ENCODE results near the gene APCS. TPM values are rescaled to one million over a fixed set of nuclear protein-coding genes. Genes with fewer than 3 reads are reported as not detected.

The APCS gene
- total and polyA plus RNA-seq, 2 of the 13 experiments (the other 11 are each of a cell fraction or from before 2014, with no cell fraction given): not detected

GRCh38 chr1:159612211-159612885 lies 24.7 kb downstream of the APCS start (continued):
- TF ChIP-seq, protein P1, sequence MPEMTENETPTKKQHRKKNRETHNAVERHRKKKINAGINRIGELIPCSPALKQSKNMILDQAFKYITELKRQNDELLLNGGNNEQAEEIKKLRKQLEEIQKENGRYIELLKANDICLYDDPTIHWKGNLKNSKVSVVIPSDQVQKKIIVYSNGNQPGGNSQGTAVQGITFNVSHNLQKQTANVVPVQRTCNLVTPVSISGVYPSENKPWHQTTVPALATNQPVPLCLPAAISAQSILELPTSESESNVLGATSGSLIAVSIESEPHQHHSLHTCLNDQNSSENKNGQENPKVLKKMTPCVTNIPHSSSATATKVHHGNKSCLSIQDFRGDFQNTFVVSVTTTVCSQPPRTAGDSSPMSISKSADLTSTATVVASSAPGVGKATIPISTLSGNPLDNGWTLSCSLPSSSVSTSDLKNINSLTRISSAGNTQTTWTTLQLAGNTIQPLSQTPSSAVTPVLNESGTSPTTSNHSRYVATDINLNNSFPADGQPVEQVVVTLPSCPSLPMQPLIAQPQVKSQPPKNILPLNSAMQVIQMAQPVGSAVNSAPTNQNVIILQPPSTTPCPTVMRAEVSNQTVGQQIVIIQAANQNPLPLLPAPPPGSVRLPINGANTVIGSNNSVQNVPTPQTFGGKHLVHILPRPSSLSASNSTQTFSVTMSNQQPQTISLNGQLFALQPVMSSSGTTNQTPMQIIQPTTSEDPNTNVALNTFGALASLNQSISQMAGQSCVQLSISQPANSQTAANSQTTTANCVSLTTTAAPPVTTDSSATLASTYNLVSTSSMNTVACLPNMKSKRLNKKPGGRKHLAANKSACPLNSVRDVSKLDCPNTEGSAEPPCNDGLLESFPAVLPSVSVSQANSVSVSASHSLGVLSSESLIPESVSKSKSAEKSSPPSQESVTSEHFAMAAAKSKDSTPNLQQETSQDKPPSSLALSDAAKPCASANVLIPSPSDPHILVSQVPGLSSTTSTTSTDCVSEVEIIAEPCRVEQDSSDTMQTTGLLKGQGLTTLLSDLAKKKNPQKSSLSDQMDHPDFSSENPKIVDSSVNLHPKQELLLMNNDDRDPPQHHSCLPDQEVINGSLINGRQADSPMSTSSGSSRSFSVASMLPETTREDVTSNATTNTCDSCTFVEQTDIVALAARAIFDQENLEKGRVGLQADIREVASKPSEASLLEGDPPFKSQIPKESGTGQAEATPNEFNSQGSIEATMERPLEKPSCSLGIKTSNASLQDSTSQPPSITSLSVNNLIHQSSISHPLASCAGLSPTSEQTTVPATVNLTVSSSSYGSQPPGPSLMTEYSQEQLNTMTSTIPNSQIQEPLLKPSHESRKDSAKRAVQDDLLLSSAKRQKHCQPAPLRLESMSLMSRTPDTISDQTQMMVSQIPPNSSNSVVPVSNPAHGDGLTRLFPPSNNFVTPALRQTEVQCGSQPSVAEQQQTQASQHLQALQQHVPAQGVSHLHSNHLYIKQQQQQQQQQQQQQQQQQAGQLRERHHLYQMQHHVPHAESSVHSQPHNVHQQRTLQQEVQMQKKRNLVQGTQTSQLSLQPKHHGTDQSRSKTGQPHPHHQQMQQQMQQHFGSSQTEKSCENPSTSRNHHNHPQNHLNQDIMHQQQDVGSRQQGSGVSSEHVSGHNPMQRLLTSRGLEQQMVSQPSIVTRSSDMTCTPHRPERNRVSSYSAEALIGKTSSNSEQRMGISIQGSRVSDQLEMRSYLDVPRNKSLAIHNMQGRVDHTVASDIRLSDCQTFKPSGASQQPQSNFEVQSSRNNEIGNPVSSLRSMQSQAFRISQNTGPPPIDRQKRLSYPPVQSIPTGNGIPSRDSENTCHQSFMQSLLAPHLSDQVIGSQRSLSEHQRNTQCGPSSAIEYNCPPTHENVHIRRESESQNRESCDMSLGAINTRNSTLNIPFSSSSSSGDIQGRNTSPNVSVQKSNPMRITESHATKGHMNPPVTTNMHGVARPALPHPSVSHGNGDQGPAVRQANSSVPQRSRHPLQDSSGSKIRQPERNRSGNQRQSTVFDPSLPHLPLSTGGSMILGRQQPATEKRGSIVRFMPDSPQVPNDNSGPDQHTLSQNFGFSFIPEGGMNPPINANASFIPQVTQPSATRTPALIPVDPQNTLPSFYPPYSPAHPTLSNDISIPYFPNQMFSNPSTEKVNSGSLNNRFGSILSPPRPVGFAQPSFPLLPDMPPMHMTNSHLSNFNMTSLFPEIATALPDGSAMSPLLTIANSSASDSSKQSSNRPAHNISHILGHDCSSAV (CRISPR knock-in tag; IDR thresholded peaks at IDR 0.05; ENCODE audit: borderline replicate concordance): no peak
- TF ChIP-seq ELF3 (CRISPR knock-in tag; IDR thresholded peaks at IDR 0.05) (no peak), ZNF562 (CRISPR knock-in tag; IDR thresholded peaks at IDR 0.05; ENCODE audit: borderline replicate concordance) (no peak), NKX3-1 (CRISPR knock-in tag; IDR thresholded peaks at IDR 0.05) (no peak), ATF6 (CRISPR knock-in tag; conservative IDR thresholded peaks at IDR 0.05) (no peak)

All from HepG2 (cell line).